ENCODE data around the gene KLHL13.

DNA sequence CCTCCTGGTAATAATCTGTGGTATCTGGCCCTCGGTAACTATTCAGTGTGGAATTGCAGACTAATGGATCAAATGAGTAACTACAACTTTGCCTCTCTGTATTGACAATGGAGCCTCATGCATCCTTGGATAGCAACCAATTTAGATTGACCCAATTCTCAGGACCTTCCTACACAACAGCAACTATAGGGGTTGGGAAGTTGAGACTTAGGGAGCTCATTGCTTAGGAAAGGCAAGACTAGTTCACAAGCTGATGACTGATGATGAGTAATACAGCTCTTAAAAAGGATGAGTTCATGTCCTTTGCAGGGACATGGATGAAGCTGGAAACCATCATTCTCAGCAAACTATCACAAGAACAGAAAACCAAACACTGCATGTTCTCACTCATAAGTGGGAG, 47.5 kb upstream of the KLHL13 start:
- TF ChIP-seq, protein P1, sequence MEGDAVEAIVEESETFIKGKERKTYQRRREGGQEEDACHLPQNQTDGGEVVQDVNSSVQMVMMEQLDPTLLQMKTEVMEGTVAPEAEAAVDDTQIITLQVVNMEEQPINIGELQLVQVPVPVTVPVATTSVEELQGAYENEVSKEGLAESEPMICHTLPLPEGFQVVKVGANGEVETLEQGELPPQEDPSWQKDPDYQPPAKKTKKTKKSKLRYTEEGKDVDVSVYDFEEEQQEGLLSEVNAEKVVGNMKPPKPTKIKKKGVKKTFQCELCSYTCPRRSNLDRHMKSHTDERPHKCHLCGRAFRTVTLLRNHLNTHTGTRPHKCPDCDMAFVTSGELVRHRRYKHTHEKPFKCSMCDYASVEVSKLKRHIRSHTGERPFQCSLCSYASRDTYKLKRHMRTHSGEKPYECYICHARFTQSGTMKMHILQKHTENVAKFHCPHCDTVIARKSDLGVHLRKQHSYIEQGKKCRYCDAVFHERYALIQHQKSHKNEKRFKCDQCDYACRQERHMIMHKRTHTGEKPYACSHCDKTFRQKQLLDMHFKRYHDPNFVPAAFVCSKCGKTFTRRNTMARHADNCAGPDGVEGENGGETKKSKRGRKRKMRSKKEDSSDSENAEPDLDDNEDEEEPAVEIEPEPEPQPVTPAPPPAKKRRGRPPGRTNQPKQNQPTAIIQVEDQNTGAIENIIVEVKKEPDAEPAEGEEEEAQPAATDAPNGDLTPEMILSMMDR (optimal IDR thresholded peaks at IDR 0.05 in 1 of 3, IDR thresholded peaks at IDR 0.05 in 1 of 3, conservative IDR thresholded peaks at IDR 0.05 in 1 of 3; ENCODE audit: extremely low read depth in 1 of 3, insufficient read depth in 2 of 3, low read length in 3 of 3) = no peak
- TF ChIP-seq EZH2 (IDR thresholded peaks at IDR 0.05; ENCODE audit: low read length) = no peak
